ENCODE measurements around the gene RFPL4AL1. TPM values are rescaled to one million over a fixed set of nuclear protein-coding genes. Genes with fewer than 3 reads are reported as not detected.

The RFPL4AL1 gene
- total RNA-seq, 4 donors from 2014 or later: not detected

DNA sequence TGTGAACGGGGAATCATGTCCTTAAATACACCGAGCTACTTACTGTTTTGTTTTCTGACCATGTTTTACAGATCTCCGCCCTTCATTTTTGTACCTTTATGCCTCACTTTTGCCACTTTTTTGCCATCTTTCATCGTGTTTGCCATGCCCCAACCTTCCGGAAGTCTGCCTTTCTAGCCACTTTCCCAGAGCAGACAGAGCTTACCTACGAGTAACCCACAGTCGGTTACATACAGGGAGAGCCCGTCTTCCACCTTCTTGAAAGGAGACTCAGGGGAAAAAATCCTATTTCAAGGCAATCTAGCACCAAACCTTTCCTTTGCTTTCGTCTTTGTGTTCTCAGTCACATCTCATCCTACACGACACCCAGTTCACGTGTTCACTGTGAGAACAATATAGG is 26.1 kb downstream of the RFPL4AL1 start:
- H3K4me3 ChIP-seq (ENCODE audit: low read depth, poor library complexity, severe bottlenecking): no peak overlapping the region
- DNase-seq (ENCODE audit: low spot score in 2 of 2): no peak
- no peak for TF ChIP-seq POLR2A (IDR thresholded peaks at IDR 0.05)
- TF ChIP-seq, protein P1, sequence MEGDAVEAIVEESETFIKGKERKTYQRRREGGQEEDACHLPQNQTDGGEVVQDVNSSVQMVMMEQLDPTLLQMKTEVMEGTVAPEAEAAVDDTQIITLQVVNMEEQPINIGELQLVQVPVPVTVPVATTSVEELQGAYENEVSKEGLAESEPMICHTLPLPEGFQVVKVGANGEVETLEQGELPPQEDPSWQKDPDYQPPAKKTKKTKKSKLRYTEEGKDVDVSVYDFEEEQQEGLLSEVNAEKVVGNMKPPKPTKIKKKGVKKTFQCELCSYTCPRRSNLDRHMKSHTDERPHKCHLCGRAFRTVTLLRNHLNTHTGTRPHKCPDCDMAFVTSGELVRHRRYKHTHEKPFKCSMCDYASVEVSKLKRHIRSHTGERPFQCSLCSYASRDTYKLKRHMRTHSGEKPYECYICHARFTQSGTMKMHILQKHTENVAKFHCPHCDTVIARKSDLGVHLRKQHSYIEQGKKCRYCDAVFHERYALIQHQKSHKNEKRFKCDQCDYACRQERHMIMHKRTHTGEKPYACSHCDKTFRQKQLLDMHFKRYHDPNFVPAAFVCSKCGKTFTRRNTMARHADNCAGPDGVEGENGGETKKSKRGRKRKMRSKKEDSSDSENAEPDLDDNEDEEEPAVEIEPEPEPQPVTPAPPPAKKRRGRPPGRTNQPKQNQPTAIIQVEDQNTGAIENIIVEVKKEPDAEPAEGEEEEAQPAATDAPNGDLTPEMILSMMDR (IDR thresholded peaks at IDR 0.05): no peak
- intact Hi-C loops (cut with DNase I; ENCODE audit: low total_unique reads): no loop called here
- WGBS, 2 donors: 87 to 90% methylated on average over 11 of the region's 11 CpGs

DNA sequence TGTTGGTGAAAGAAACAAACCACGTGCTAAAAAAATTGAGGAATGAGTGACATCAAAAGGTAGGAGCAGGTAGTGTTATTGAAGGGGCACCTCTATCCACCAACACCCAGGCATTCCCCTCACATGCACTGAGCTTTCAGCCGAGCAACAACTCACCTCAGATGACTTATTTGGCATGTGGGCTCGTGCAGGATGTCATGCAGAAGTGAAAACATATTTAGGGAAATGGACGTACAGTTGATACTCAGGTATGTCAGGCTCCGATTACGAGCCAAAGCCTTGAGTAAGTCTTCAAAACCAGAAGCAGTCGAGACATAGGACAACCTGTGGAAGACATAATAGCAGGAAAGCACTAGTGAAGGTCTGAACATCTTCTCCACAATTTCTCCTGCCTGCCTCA is 32.5 kb downstream of the RFPL4AL1 start:
- no peak for DNase-seq (ENCODE audit: low spot score in 2 of 2)
- intact Hi-C loops (cut with DNase I; ENCODE audit: low total_unique reads): no loop called here
- TF ChIP-seq, protein P1 (IDR thresholded peaks at IDR 0.05): no peak
- WGBS, 2 donors: 71 to 77% methylated on average over 7 of the region's 7 CpGs
- H3K4me3 ChIP-seq (ENCODE audit: low read depth, poor library complexity, severe bottlenecking): no peak overlapping the region

DNA sequence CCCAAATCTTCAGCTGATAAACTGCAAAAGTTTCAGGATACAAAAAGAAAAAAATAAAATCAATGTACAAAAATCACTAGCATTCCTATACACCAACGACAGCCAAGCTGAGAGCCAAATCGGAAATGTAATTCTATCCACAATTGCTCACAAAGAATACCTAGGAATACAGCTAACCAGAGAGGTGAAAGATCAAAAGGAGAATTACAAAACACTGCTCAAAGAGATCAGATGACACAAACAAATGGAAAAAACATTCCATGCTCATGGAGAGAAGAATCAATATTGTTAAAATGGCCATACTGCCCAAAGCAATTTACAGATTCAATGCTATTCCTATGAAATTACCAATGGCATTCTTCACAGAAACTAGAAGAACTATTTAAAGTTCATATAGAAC is 33.4 kb downstream of the RFPL4AL1 start:
- 83 to 88% methylated on average over 2 of the region's 2 CpGs for whole genome bisulfite sequencing, 2 donors
- no peak overlapping the region for H3K4me3 ChIP-seq (ENCODE audit: low read depth, poor library complexity, severe bottlenecking)
- intact Hi-C loops (cut with DNase I; ENCODE audit: low total_unique reads): no loop called here
- TF ChIP-seq POLR2A (IDR thresholded peaks at IDR 0.05): no peak
- TF ChIP-seq, protein P1 (IDR thresholded peaks at IDR 0.05): no peak
- DNase-seq (ENCODE audit: low spot score in 2 of 2): no peak

DNA sequence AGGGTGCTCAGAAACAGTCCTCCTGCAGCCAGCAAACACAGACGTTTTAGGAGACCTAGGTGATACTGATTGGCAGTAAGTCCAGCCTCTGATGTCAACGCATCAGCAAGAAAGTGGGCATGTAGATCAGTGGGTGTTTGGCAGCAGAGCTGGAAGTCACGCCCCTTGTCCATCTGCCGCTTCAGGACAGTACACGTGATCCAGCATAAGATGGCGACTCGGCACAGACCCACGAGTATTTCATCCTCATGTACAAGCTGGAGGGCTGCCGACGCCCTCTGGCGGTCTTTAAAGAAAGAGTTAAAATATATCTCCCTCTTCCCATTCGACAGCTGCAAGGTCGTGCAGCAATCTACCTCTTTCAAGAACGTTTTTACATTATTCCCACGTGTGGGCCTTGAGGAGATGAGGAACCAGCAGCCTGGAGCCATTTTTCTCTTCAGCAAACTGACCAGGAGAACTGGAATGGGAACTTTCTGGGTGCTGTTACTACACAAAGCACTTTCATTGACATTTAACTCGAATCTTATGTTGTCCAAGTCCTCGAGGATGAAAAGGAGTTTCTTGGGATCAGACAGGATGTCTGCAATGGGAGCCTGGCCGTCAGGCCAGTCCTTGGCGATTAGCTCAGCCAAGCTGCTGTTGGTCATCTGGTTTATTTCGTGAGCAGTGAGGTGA is 40.6 kb downstream of the RFPL4AL1 start:
- no peak for DNase-seq (ENCODE audit: low spot score in 2 of 2)
- TF ChIP-seq, protein P1 (IDR thresholded peaks at IDR 0.05): no peak
- no peak for TF ChIP-seq POLR2A (IDR thresholded peaks at IDR 0.05)
- no peak overlapping the region for H3K4me3 ChIP-seq (ENCODE audit: low read depth, poor library complexity, severe bottlenecking)
- WGBS, 2 donors: 31 to 35% methylated on average over 20 of the region's 20 CpGs
- intact Hi-C loops (cut with DNase I; ENCODE audit: low total_unique reads): no loop called here

DNA sequence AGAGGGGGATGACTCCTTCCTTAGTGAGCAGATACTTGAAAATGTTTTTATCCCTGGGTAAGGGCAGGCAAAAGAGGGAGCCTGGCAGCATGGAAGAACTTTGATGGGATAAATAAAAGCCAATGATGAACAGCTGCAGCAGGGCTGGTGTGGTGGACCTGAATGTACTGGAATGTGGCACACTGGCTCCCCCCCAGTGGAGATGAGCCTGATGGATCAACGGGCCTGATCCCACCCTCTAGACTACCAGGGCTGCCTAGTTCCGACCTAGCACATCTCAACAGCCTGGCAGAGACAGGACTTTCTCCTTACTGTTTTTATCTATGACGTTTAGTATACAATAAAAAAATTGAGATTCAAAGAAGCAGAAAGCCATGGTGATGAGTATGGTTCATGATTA is 42.4 kb downstream of the RFPL4AL1 start:
- TF ChIP-seq, protein P1 (IDR thresholded peaks at IDR 0.05): no peak
- TF ChIP-seq POLR2A (IDR thresholded peaks at IDR 0.05): no peak
- 46 to 66% methylated on average over 3 of the region's 3 CpGs for WGBS, 2 donors
- H3K4me3 ChIP-seq (ENCODE audit: low read depth, poor library complexity, severe bottlenecking): no peak overlapping the region
- no peak for DNase-seq (ENCODE audit: low spot score in 2 of 2)
- intact Hi-C loops (cut with DNase I; ENCODE audit: low total_unique reads): no loop called here

DNA sequence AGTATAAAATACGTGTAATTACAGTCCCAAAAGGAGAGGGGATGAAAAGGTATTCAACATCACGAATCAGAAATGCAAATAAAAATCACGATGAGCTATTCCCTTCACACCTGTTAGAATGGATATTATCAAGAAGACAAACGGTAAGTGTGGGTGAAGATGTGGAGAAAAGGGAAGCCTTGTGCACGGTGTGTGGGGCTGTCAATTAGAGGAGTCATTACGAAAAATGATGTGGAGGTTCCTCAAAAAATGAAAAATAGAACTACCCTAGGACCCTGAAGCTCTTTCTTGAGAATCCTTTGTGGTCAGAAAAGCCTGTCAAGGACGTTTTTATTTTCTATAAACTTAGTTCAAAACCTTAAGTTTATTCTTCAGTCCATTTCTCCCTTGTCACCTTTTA is 43.5 kb downstream of the RFPL4AL1 start:
- DNase-seq (ENCODE audit: low spot score in 2 of 2): no peak
- intact Hi-C loops (cut with DNase I; ENCODE audit: low total_unique reads): no loop called here
- WGBS, 2 donors: 51 to 57% methylated on average over 7 of the region's 7 CpGs
- H3K4me3 ChIP-seq (ENCODE audit: low read depth, poor library complexity, severe bottlenecking): no peak overlapping the region
- no peak for TF ChIP-seq POLR2A (IDR thresholded peaks at IDR 0.05)
- TF ChIP-seq, protein P1 (IDR thresholded peaks at IDR 0.05): no peak

Data from lower leg skin (tissue), 4 donors.